Mucosa of rectum (tissue), 2 donors: ENCODE results near the gene CCIN.
"Not testable (repeated sequence)": the region's sequence is repeated elsewhere in the genome, so short reads cannot be mapped to it uniquely, and the experiment has no call there.

Experiments
- H3K27ac ChIP-seq, 2 donors: one replicate each; pipeline ENCODE4 v1.7.0; 2013; ENCODE audit warnings: inconsistent platforms in 2 of 2, low read depth in 2 of 2, low read length in 2 of 2
- H3K27me3 ChIP-seq, 2 donors: one replicate each; pipeline ENCODE4 v1.7.0; 2013; ENCODE audit warnings: low read length in 2 of 2; ENCODE audit not compliant: control insufficient read depth in 2 of 2, insufficient read depth in 2 of 2
- H3K36me3 ChIP-seq, 2 donors: one replicate each; pipeline ENCODE4 v1.7.0; 2013; ENCODE audit warnings: low read length in 2 of 2; ENCODE audit not compliant: control insufficient read depth in 2 of 2, insufficient read depth in 2 of 2
- H3K4me1 ChIP-seq, 2 donors: one replicate each; pipeline ENCODE4 v1.7.0; 2013; ENCODE audit warnings: low read length in 2 of 2, mild to moderate bottlenecking in 1 of 2; ENCODE audit not compliant: control insufficient read depth in 2 of 2, insufficient read depth in 2 of 2
- H3K4me3 ChIP-seq, 2 donors: one replicate each; pipeline ENCODE4 v1.7.0; 2013; ENCODE audit warnings: low read length in 2 of 2
- H3K9ac ChIP-seq, 2 donors: one replicate each; pipeline ENCODE4 v1.7.0; 2013; ENCODE audit warnings: low read length in 2 of 2, low read depth in 1 of 2, mild to moderate bottlenecking in 1 of 2
- H3K9me3 ChIP-seq, 2 donors: one replicate each; pipeline ENCODE4 v1.7.0; 2013; ENCODE audit warnings: low read length in 2 of 2; ENCODE audit not compliant: control insufficient read depth in 2 of 2
- donor health status: healthy.
- donor health status: Normal muscosa, but diverticular disease.

Gene CCIN

DNA sequence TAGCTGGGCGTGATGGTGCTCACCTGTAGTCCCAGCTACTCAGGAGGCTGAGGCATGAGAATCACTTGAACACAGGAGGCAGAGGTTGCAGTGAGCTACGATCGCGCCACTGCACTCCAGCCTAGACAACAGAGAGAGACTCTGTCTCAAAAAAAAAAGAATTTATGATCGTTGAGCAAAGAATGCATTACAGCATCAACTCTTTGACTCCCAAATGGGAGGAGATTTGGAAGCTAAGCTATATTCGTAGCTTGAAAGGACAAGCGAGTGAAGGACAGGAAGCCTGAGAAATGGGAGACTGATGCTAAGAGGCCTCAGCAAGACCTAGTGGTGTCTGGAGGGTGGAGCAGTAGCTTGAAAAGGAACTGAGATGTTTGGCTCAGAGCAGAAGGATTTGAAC is 10.3 kb upstream of the CCIN start:
- H3K4me1 ChIP-seq, result peaks cover 6% of the 10 kb centered on the region in 2 donors
- H3K36me3 ChIP-seq, result peaks cover 7 to 10% of the 10 kb centered on the region in 2 donors
- H3K9ac ChIP-seq, result no peak overlapping the region
- no peaks in the 10 kb centered on the region for H3K9me3 ChIP-seq
- H3K4me3 ChIP-seq, result no peak overlapping the region
- no peaks in the 10 kb centered on the region for H3K27me3 ChIP-seq
- peak overlapping the region; percentile 20 to 45 for H3K27ac ChIP-seq

DNA sequence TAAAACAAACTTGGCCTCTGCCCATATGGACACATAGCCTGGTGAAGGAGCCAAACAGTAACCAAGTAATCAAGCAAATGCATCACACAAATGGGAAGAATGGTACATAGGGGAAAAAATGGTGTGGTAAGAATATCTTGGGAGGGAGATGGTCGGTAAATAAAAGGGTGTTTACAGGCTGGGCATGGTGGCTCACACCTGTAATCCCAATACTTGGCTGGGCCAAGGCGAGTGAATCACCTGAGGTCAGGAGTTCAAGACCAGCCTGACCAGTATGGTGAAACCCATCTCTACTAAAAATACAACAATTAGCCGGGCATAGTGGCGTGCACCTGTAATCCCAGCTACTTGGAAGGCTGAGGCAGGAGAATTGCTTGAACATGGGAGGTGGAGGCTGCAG is 9.7 kb upstream of the CCIN start:
- not testable (repeated sequence) for H3K27me3 ChIP-seq, H3K27ac ChIP-seq, H3K9me3 ChIP-seq, H3K9ac ChIP-seq, H3K4me1 ChIP-seq, H3K4me3 ChIP-seq
- peaks cover 7 to 10% of the 10 kb centered on the region in 2 donors for H3K36me3 ChIP-seq

- H3K27ac ChIP-seq, H3K4me1 ChIP-seq, H3K9ac ChIP-seq: not testable (repeated sequence)
Measured at GRCh38 chr9:36160126-36160525, 9.1 kb upstream of the CCIN start.

GRCh38 chr9:36161187-36161586 is 8.0 kb upstream of the CCIN start:
- H3K27ac ChIP-seq, result no peak overlapping the region
- no peaks in the 10 kb centered on the region for H3K27me3 ChIP-seq
- peaks cover 7 to 10% of the 10 kb centered on the region in 2 donors for H3K36me3 ChIP-seq

More at GRCh38 chr9:36160126-36160525, 9.1 kb upstream of the CCIN start:
- not testable (repeated sequence) for H3K27me3 ChIP-seq, H3K4me3 ChIP-seq, H3K9me3 ChIP-seq
- peaks cover 7 to 10% of the 10 kb centered on the region in 2 donors for H3K36me3 ChIP-seq

GRCh38 chr9:36162211-36162738 is 6.9 kb upstream of the CCIN start:
- H3K36me3 ChIP-seq, result peaks cover 5 to 7% of the 10 kb centered on the region in 2 donors
- no peak overlapping the region for H3K27ac ChIP-seq
- H3K9ac ChIP-seq, result no peak overlapping the region
- no peaks in the 10 kb centered on the region for H3K9me3 ChIP-seq
- no peak overlapping the region for H3K4me3 ChIP-seq
- no peaks in the 10 kb centered on the region for H3K27me3 ChIP-seq
- H3K4me1 ChIP-seq, result peaks cover 4 to 9% of the 10 kb centered on the region in 2 donors

More at GRCh38 chr9:36161187-36161586, 8.0 kb upstream of the CCIN start:
- H3K9ac ChIP-seq, result no peak overlapping the region
- no peaks in the 10 kb centered on the region for H3K9me3 ChIP-seq
- H3K4me3 ChIP-seq, result no peak overlapping the region
- H3K4me1 ChIP-seq, result peaks cover 1 to 6% of the 10 kb centered on the region in 2 donors

DNA sequence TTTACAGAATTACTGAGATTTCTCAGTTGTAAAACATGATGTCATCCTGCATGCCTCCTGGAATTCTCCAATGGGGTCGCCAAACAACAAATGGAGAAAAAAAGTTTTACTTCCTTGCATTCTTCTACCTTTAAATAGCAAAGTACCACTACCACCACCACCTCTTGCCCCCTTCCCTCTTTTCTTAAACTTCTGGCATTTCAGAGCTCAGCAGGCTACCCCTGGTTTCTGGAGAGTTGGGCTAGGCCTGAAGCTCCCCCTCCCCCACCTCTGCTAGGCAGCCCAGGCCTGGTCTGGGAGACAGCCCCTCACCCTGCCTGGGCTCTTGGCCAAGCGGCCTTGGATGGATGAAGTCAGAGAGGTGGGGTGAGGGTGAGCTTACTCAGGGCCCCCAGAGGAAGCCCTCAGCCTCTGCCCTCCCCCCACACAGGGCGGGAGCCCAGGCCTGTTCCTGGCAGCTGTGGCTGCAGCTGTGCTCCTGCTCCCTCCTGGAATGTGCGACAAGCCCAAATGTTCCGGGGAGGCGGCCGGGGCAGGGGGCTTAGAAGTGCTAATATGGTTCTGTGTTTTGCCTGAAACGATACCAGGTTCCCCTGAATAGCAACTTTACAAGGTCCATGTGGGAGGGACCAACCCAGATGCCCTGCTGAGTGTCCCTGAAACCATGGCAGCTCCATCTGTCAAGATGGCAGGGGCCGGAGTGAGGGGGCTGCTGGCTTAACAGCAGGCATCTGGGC is 6.0 kb upstream of the CCIN start:
- peaks cover 4 to 9% of the 10 kb centered on the region in 2 donors for H3K4me1 ChIP-seq
- H3K9me3 ChIP-seq, result no peaks in the 10 kb centered on the region
- H3K27me3 ChIP-seq, result no peaks in the 10 kb centered on the region
- H3K27ac ChIP-seq, result peak overlapping the region; percentile 50 to 52
- H3K4me3 ChIP-seq, result no peak overlapping the region
- no peak overlapping the region for H3K9ac ChIP-seq
- peaks cover 5 to 7% of the 10 kb centered on the region in 2 donors for H3K36me3 ChIP-seq

DNA sequence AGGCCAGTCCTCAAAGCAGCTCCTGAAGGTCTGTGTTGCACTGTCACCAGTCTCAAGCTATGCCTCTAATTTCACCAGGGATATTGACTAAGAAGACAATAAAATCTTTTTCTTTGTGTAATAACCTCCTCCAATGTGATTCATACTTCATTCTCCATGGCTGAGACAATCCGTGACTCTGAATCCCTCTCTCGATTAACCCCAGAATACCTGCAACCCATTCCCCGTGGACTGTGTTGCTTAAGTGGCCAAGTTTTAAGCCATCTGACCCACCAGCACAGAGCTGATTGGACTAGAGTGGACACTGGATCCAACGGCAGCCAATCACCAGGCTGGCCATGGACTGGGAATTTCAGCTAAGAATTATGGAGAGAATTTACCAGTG is 5.4 kb upstream of the CCIN start:
- H3K27me3 ChIP-seq, result no peaks in the 10 kb centered on the region
- peak overlapping the region; percentile 50 to 52 for H3K27ac ChIP-seq
- peaks cover 4 to 9% of the 10 kb centered on the region in 2 donors for H3K4me1 ChIP-seq
- H3K4me3 ChIP-seq, result no peak overlapping the region
- H3K9me3 ChIP-seq, result no peaks in the 10 kb centered on the region
- no peak overlapping the region for H3K9ac ChIP-seq
- peaks cover 5 to 7% of the 10 kb centered on the region in 2 donors for H3K36me3 ChIP-seq

DNA sequence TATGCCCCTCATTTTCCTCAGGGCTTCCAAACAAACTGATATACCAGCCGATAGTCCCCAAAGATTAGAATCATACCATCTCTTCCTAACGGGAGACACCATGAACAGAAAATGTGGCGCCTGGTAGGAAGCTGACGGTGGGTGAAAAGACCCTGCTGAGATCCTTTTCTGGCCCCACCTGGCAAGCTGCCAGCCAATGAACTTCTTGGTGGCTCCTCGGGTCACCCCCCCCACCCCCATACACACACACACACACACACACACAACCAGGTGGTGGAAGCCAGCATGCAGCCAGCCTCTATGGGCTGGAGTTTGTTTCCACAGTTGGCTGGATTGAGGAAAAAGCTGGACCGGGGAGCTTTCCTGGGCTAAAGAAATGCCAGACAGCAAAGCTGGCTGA is 4.8 kb upstream of the CCIN start:
- H3K9ac ChIP-seq, result no peak overlapping the region
- no peaks in the 10 kb centered on the region for H3K27me3 ChIP-seq
- peaks cover 5 to 7% of the 10 kb centered on the region in 2 donors for H3K36me3 ChIP-seq
- H3K4me3 ChIP-seq, result no peak overlapping the region
- H3K4me1 ChIP-seq, result peaks cover 4 to 9% of the 10 kb centered on the region in 2 donors
- no peaks in the 10 kb centered on the region for H3K9me3 ChIP-seq
- H3K27ac ChIP-seq, result peak overlapping the region in 1 of 2 donors; percentile 50

- Histone ChIP-seq H3K9me3 (no peaks in the 10 kb centered on the region), H3K36me3 (peaks cover 5 to 7% of the 10 kb centered on the region in 2 donors), H3K27ac (no peak overlapping the region), H3K4me1 (peaks cover 4 to 9% of the 10 kb centered on the region in 2 donors), H3K27me3 (no peaks in the 10 kb centered on the region), H3K4me3 (no peak overlapping the region), H3K9ac (no peak overlapping the region)
Measured at GRCh38 chr9:36164989-36165388, 4.2 kb upstream of the CCIN start.

DNA sequence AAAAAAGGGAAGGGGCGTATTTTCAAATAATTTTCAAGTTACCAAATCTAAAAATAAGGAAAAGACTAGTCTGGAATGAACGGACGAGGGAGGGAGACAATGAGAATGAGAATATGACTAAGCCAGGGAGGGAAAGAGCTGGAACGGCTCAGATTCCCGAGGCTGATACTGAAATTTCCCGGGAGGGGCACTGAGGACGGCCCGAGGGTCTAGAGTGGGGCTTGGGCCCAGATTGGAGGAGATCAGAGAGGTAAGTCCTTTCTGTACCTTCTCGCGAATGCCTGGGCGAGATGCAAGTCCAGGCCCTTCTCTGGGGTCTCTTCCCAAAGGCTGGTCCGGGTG is 3.4 kb upstream of the CCIN start:
- peaks cover 4 to 9% of the 10 kb centered on the region in 2 donors for H3K4me1 ChIP-seq
- H3K36me3 ChIP-seq, result peaks cover 5 to 7% of the 10 kb centered on the region in 2 donors
- peak overlapping the region in 1 of 2 donors; percentile 55 for H3K9ac ChIP-seq
- H3K4me3 ChIP-seq, result peak overlapping the region in 1 of 2 donors; percentile 67
- no peak overlapping the region for H3K27ac ChIP-seq
- H3K9me3 ChIP-seq, result no peaks in the 10 kb centered on the region
- H3K27me3 ChIP-seq, result no peaks in the 10 kb centered on the region
